Measurements from ENCODE around the gene WDR18. TPM values are rescaled to one million over a fixed set of nuclear protein-coding genes. Genes with fewer than 3 reads are reported as not detected.

WDR18 gene
- total and polyA plus RNA-seq, 12 donors = 5.4 to 140 (median 53.8) TPM

- Histone ChIP-seq H3K4me1 (replicated peaks in 1 of 2) (no peaks in the 10 kb centered on the region), H3K9me3 (replicated peaks in 1 of 3) (no peaks in the 10 kb centered on the region), H3K27ac (no peak overlapping the region), H3K27me3 (no peaks in the 10 kb centered on the region), H3K36me3 (replicated peaks in 1 of 2) (peaks cover 0 to 48% of the 10 kb centered on the region in 2 donors), H3K4me3 (no peak overlapping the region)
- WGBS, 4 donors = 82 to 98% (median 87%) methylated on average over 11 to 29 of the region's 29 CpGs
- intact Hi-C loops (cut with DNase I) = no loop called here
- TF ChIP-seq POLR2A (IDR thresholded peaks at IDR 0.05) = no peak
- no peak for TF ChIP-seq CTCF (IDR thresholded peaks at IDR 0.05)
- DNase-seq = no peak
These were observed 25.9 kb downstream of the WDR18 start for GRCh38 chr19:1009981-1010538.

GRCh38 chr19:1010586-1011510 lies 26.7 kb downstream of the WDR18 start:
- peaks cover 0 to 5% of the 10 kb centered on the region in 2 donors for H3K4me1 ChIP-seq (replicated peaks in 1 of 2)
- H3K4me3 ChIP-seq = no peak overlapping the region
- H3K27ac ChIP-seq = no peak overlapping the region
- H3K36me3 ChIP-seq (replicated peaks in 1 of 2) = peaks cover 0 to 48% of the 10 kb centered on the region in 2 donors
- no peaks in the 10 kb centered on the region for H3K9me3 ChIP-seq (replicated peaks in 1 of 3)
- H3K27me3 ChIP-seq = no peaks in the 10 kb centered on the region
- WGBS, 4 donors = 92 to 97% (median 92%) methylated on average over 38 to 56 of the region's 56 CpGs
- TF ChIP-seq POLR2A (IDR thresholded peaks at IDR 0.05) (no peak), CTCF (IDR thresholded peaks at IDR 0.05) (no peak)
- intact Hi-C loops (cut with DNase I) = no loop called here
- no peak for DNase-seq

- 73 to 96% (median 94%) methylated on average over 6 to 36 of the region's 36 CpGs for WGBS, 4 donors
- Histone ChIP-seq H3K4me3 (no peak overlapping the region), H3K9me3 (replicated peaks in 1 of 3) (no peaks in the 10 kb centered on the region), H3K27me3 (no peaks in the 10 kb centered on the region), H3K36me3 (replicated peaks in 1 of 2) (peaks cover 0 to 48% of the 10 kb centered on the region in 2 donors), H3K4me1 (replicated peaks in 1 of 2) (peaks cover 5 to 15% of the 10 kb centered on the region in 2 donors), H3K27ac (no peak overlapping the region)
- no peak for DNase-seq
- TF ChIP-seq POLR2A (IDR thresholded peaks at IDR 0.05) (no peak), CTCF (IDR thresholded peaks at IDR 0.05) (no peak)
- intact Hi-C loops (cut with DNase I) = no loop called here
These were observed 27.7 kb downstream of the WDR18 start for GRCh38 chr19:1011831-1012333.

GRCh38 chr19:1012334-1012733 lies 28.2 kb downstream of the WDR18 start:
- intact Hi-C loops (cut with DNase I) = no loop called here
- TF ChIP-seq CTCF (IDR thresholded peaks at IDR 0.05) = no peak
- TF ChIP-seq POLR2A (IDR thresholded peaks at IDR 0.05) = no peak
- no peaks in the 10 kb centered on the region for H3K9me3 ChIP-seq (replicated peaks in 1 of 3)
- peaks cover 0 to 48% of the 10 kb centered on the region in 2 donors for H3K36me3 ChIP-seq (replicated peaks in 1 of 2)
- H3K27me3 ChIP-seq = no peaks in the 10 kb centered on the region
- H3K27ac ChIP-seq = no peak overlapping the region
- 90 to 97% (median 94%) methylated on average over 6 to 18 of the region's 18 CpGs for WGBS, 4 donors
- no peak for DNase-seq
- H3K4me3 ChIP-seq = no peak overlapping the region
- H3K4me1 ChIP-seq (replicated peaks in 1 of 2) = peaks cover 9 to 20% of the 10 kb centered on the region in 2 donors
